22Rv1 (cell line): ENCODE measurements around the gene APOL6.
"Not testable (repeated sequence)": the region's sequence is repeated elsewhere in the genome, so short reads cannot be mapped to it uniquely, and the experiment has no call there.

Experiments used
- ZFX ChIP-seq: fragments of 450-650 bp; IDR thresholded peaks from 2 replicates; pipeline ENCODE4 v1.6.1; 2017; ENCODE audit warnings: antibody characterized with exemption, borderline replicate concordance
- TF ChIP-seq, protein P1 (sequence below): fragments of 450-650 bp; IDR thresholded peaks from 2 replicates; pipeline ENCODE4 v1.5.1; 2017; ENCODE audit warnings: mild to moderate bottlenecking

- TF ChIP-seq, protein P1, sequence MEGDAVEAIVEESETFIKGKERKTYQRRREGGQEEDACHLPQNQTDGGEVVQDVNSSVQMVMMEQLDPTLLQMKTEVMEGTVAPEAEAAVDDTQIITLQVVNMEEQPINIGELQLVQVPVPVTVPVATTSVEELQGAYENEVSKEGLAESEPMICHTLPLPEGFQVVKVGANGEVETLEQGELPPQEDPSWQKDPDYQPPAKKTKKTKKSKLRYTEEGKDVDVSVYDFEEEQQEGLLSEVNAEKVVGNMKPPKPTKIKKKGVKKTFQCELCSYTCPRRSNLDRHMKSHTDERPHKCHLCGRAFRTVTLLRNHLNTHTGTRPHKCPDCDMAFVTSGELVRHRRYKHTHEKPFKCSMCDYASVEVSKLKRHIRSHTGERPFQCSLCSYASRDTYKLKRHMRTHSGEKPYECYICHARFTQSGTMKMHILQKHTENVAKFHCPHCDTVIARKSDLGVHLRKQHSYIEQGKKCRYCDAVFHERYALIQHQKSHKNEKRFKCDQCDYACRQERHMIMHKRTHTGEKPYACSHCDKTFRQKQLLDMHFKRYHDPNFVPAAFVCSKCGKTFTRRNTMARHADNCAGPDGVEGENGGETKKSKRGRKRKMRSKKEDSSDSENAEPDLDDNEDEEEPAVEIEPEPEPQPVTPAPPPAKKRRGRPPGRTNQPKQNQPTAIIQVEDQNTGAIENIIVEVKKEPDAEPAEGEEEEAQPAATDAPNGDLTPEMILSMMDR = not testable (repeated sequence)
- not testable (repeated sequence) for TF ChIP-seq ZFX
Observed at GRCh38 chr22:35679492-35679891, 31.2 kb downstream of the APOL6 start.
